ENCODE data around the gene SDHB. TPM values are rescaled to one million over a fixed set of nuclear protein-coding genes. Genes with fewer than 3 reads are reported as not detected.

Gene SDHB
- total and polyA plus RNA-seq, 9 of the 15 experiments (the other 6 are each of a cell fraction or from before 2014, with no cell fraction given) = 207 to 554 (median 365) TPM

- no peak for TF ChIP-seq CREB3L1 (IDR thresholded peaks at IDR 0.05; ENCODE audit: borderline replicate concordance, low read depth)
- no peak for TF ChIP-seq DNMT1 (IDR thresholded peaks at IDR 0.05)
- TF ChIP-seq KDM1A (IDR thresholded peaks at IDR 0.05) = peak in 1 of 2 experiments; percentile 38; a peak in 1 of 4 replicates
Observed at GRCh38 chr1:17004466-17005364, 49.1 kb downstream of the SDHB start (continued).

GRCh38 chr1:17002524-17002902 is 51.3 kb downstream of the SDHB start:
- no peak overlapping the region for H3K4me3 ChIP-seq
- H3K27me3 ChIP-seq (ENCODE audit: control insufficient read depth in 2 of 2, insufficient read depth in 2 of 2, low read length in 2 of 2) = no peaks in the 10 kb centered on the region
- H3K4me2 ChIP-seq (ENCODE audit: insufficient read depth, low read length) = no peak overlapping the region
- H3K79me2 ChIP-seq (ENCODE audit: control insufficient read depth, insufficient read depth, low read length) = no peaks in the 10 kb centered on the region
- no peaks in the 10 kb centered on the region for H4K20me1 ChIP-seq (replicated peaks; ENCODE audit: control insufficient read depth, insufficient read depth, low read length)
- no peak overlapping the region for H3K27ac ChIP-seq (ENCODE audit: extremely low read depth, low read depth, low read length)
- in situ Hi-C loops (cut with MboI) (no loop called here), intact Hi-C loops (cut with micrococcal nuclease) (no loop called here)
- ChIA-PET CTCF (ENCODE audit: low intra/inter-chr PET ratio) (no interaction called here), POLR2A (interaction anchor here (0.6 to 1.2 kb wide), 3 partner anchors 10 to 48 kb away, joined by 3 to 5 read pairs (median 3); no protein-coding TSS in a partner anchor)
- no peak overlapping the region for H3K9ac ChIP-seq (ENCODE audit: insufficient read depth in 1 of 2, low read depth in 2 of 2, low read length in 2 of 2)
- ATAC-seq (no peak), DNase-seq (ENCODE audit: extremely low read depth in 1 of 4, low spot score in 3 of 4) (no peak), FAIRE-seq (no peak)
- no TSS peak for BruUV-seq (replicated peaks)
- 58% methylated on average over 4 of the region's 4 CpGs for WGBS (ENCODE audit: insufficient coverage, low coverage, missing lambda C conversion rate)
- no peaks in the 10 kb centered on the region for H3K9me1 ChIP-seq (ENCODE audit: control insufficient read depth, insufficient read depth, low read length)
- peaks cover 0 to 20% of the 10 kb centered on the region in 2 experiments; a peak in 2 of 5 replicates for H3K4me1 ChIP-seq (replicated peaks in 1 of 2; ENCODE audit: control insufficient read depth in 2 of 2, insufficient read depth in 2 of 2, low read length in 2 of 2)
- no peak overlapping the region for H2AFZ ChIP-seq (ENCODE audit: low read depth, low read length)
- H3K36me3 ChIP-seq (ENCODE audit: control insufficient read depth, insufficient read depth, low read length) = peaks cover 35% of the 10 kb centered on the region; the same call in 2 of the 3 replicates
- no peaks in the 10 kb centered on the region for H3K9me3 ChIP-seq (replicated peaks; ENCODE audit: control insufficient read depth, insufficient read depth, low read depth, low read length)
- no peak for TF ChIP-seq ZNF444 (CRISPR knock-in tag; IDR thresholded peaks at IDR 0.05)
- TF ChIP-seq ZNF347 (CRISPR knock-in tag; IDR thresholded peaks at IDR 0.05; ENCODE audit: low read depth) = no peak
- TF ChIP-seq DIDO1 (tag; IDR thresholded peaks at IDR 0.05; ENCODE audit: low read depth) = no peak
- no peak for TF ChIP-seq MITF (IDR thresholded peaks at IDR 0.05)
- TF ChIP-seq STAT5A (IDR thresholded peaks at IDR 0.05; ENCODE audit: borderline replicate concordance, low read length) = no peak
- TF ChIP-seq RCOR1 (IDR thresholded peaks at IDR 0.05; ENCODE audit: borderline replicate concordance in 1 of 2, low read depth in 2 of 2, low read length in 2 of 2) = peak in 1 of 2 experiments; percentile 88; a peak in 2 of 4 replicates
- TF ChIP-seq PHF8 (IDR thresholded peaks at IDR 0.05; ENCODE audit: borderline replicate concordance, low read length) = no peak
- TF ChIP-seq CHD4 (IDR thresholded peaks at IDR 0.05; ENCODE audit: insufficient read depth, insufficient replicate concordance, low read depth, low read length, poor library complexity, severe bottlenecking) = peak; percentile 68
- no peak for TF ChIP-seq ZNF274 (IDR thresholded peaks at IDR 0.05; ENCODE audit: borderline replicate concordance, low read depth, low read length)
- TF ChIP-seq PHF20 (IDR thresholded peaks at IDR 0.05; ENCODE audit: partially characterized antibody) = peak; percentile 21
- no peak for TF ChIP-seq ZNF121 (CRISPR knock-in tag; conservative IDR thresholded peaks at IDR 0.05)
- TF ChIP-seq SAFB (IDR thresholded peaks at IDR 0.05; ENCODE audit: borderline replicate concordance, low read depth, low read length) = no peak
